GM04504 (cell line): Measurements from ENCODE around the gene ARF3.
"Not testable (repeated sequence)": the region's sequence is repeated elsewhere in the genome, so short reads cannot be mapped to it uniquely, and the experiment has no call there.

Experiments used
- DNase-seq: peaks from one replicate; pipeline ENCODE4 v3.0.0-alpha.2; 2012; ENCODE audit warnings: low read depth

The ARF3 gene

DNA sequence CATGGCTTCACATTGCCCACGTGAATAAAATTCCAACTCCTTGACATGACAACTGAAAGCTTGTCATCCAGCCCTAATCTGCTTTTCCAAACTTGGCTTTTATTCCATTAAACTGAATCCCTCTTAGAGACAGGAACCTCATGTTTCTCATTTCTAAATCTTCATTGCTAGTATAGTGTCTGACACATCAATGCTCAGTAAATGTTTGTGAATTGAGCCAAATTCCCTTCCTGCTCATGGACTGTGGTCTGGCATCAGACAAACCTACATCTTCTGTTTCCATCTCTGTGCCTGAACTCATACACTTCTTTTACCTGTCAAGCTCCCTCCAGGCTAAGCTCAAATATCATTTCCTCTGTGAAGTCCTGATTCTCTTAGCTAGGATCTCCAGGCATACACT, 27.7 kb downstream of the ARF3 start:
- no peak for DNase-seq

GRCh38 chr12:48927261-48927660, 30.0 kb downstream of the ARF3 start:
- DNase-seq, result no peak

GRCh38 chr12:48925304-48926011, 31.8 kb downstream of the ARF3 start, which contains the start of gene FKBP11:
Gene FKBP11, minus strand, starts transcription at chr12:48925492. Its CDS starts 64 bp downstream, at chr12:48925428.
- DNase-seq, result no peak

DNA sequence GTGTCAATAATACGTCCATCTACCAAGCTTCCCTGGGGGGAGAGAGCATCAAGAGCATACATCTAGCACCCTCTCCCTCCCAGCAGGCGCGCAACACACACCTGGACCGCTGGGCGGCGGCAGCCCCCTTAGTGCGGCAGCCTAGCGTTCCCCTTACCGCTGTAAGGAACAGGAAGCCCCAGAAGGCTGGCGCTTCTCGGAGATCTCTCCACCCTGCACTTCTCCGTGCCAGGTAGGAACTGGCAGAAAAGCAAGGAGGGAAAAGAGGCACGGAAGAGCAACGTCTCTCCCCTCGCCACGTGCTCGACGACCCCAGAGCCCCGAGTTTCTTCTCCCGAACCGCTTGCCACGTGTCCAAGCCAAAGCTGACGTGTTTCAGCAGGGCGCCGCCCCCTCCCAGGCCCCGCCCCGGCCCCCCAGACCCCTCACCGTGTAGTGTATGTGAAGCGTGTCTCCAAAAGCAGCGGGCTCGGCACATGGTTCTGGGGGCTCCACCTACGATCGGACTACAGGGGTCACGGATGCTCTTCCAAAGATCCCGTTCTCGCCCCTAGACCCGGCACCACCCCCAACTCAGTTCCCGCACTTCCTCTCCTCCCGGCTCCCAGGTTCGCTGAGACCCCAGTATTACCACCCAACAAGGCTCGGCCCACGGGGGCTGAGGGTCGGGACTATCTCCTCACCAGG, 32.5 kb downstream of the ARF3 start:
- no peak for DNase-seq

- DNase-seq, result no peak
Measured at GRCh38 chr12:48923117-48923516, 34.2 kb downstream of the ARF3 start.

- no peak for DNase-seq
Measured at GRCh38 chr12:48917857-48918537, 39.3 kb downstream of the ARF3 start.

DNA sequence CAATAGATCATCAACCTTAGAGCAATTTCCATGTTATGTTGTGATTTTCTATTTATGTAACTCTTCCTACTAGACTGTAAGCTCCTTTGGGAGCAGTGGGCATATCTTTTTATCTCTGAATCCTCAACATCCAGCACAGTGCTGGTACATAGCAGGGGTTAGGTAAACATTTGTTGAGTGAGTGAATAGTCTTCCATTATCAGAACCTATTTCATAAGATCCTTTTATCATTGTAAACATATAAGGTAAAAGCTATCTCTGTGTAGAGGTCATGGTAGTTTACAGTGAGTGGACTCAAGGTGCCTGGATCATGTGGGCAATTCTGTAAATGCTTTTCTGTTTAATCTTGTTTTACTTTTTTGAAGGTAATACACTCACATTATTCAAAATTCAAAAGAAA, 47.1 kb downstream of the ARF3 start:
- no peak for DNase-seq

GRCh38 chr12:48909698-48910097, 47.6 kb downstream of the ARF3 start:
- DNase-seq, result not testable (repeated sequence)

DNA sequence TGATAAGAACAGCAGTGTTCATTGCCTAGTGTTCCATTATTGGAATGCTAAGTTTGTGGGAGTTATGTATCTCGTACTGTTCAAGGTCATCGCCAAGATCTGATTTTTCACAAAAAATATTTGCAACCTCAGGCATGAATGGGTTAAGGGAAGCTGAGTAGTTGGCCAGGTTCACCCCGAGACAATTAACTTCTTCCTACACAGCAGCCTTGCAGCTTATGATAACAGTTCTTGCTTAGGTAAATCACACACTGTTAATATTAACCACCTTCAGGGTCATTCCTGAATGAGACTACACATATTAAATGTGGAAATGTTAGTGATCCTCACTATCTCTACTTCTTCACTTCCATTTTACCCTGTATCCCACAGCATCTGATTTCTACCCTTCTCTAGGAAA, 50.0 kb downstream of the ARF3 start:
- DNase-seq, result no peak

DNA sequence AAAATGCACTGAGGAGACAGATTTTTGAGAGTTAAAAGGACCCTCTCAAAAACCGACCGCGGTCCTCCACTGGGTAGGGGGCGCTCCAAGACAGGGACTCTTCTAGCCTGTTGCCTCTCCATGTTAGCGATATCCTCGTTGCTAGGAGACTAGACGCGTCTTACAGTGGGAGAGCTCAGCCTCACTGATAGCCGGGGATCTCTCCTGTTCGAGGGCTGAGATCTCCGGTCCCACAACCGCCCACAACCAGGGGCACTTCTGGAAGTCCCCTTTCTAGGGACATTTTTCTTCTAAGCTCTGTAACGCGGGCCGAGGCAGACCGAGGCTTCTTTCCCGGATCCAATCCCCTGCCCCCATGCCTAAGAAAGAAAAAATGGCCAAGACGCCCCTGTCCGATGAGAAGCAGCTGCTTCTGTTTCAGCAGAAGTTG, 53.3 kb downstream of the ARF3 start:
- no peak for DNase-seq

GRCh38 chr12:48903363-48903981, 53.8 kb downstream of the ARF3 start:
- no peak for DNase-seq

DNA sequence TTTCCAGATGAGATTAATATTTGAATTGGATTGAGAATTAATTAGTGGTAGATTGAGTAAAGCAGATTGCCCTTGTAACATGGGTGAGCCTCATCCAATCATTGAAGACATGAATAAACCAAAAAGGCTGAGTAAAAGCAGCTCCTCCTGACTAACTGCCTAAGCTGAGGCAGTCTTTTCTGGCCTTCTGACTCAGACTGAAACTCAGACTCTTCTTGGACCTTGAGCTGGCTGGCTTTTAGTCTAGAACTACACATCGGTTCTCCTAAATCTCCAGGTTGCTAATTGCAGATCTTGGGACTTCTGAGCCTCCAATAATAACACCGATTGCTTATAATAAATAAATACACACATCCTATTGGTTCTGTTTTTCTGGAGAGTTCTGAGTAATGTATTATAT, 56.0 kb downstream of the ARF3 start:
- no peak for DNase-seq

GRCh38 chr12:48899651-48900050, 57.6 kb downstream of the ARF3 start:
- DNase-seq, result no peak

DNA sequence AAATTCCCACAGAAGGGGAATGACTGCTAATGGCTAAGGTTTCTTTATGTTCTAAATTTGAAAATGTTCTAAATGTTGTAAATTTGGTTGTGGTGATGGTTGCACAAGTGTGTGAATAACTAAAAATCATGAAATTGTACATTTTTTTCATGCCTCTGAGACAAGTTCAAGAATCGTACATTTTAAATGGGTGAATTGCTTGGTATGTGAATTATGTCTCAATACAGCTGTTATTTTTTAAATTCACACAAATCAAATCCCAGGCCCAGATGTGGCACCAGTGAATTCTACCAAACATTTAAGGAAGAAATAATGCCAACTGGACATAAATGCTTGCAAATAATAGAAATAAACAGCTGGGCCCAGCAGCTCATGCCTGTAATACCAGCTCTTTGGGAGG, 63.0 kb downstream of the ARF3 start:
- DNase-seq, result no peak

- DNase-seq, result no peak
Measured at GRCh38 chr12:48890657-48891418, 66.4 kb downstream of the ARF3 start.

DNA sequence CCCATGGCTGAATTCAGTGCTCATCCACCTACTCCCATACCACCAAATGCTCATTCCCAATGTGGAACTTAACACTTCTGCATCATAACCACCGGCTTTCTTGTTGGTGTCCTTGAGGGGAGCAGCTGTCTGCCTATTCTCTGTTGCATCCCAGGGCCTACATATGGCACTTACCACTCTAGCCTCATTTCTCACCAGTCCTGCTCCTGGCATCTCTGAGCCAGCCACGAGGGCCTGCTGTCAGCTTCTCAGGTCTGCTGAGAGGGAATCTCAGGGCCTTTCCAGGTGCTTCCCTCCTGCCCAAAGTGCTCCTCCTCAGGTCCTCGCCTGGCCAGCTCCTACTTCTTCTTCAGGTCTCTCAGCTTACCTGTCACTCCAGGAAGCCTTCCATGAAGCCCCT, 67.6 kb downstream of the ARF3 start:
- no peak for DNase-seq
